Uterus (tissue), 2 donors: ENCODE results near the gene ZFYVE1.

Experiments
- CTCF ChIP-seq, 4 experiments: fragments of 200-600 bp in 2 of 4; fragments of 450-650 bp in 2 of 4; sonication (generic) in 2 of 4; IDR thresholded peaks; one replicate each; pipeline ENCODE4 v1.5.1; 2016 to 2019; ENCODE audit warnings: antibody characterized with exemption in 4 of 4, mild to moderate bottlenecking in 2 of 4, moderate library complexity in 1 of 4
- POLR2A ChIP-seq, 2 donors: fragments of 450-650 bp; IDR thresholded peaks; one replicate each; pipeline ENCODE4 v1.6.1; 2016; ENCODE audit warnings: antibody characterized with exemption in 2 of 2, mild to moderate bottlenecking in 1 of 2, moderate library complexity in 1 of 2

- TF ChIP-seq CTCF (IDR thresholded peaks at IDR 0.05) (no peak), POLR2A (IDR thresholded peaks at IDR 0.05) (no peak)
Observed at GRCh38 chr14:73026243-73026844, 562 bp downstream of the ZFYVE1 start.
